DMS 273 treated with DMSO at 0.1 percent for 48 hours (cell line): ENCODE measurements around the gene CDK5RAP1.

Experiments used
- DNase-seq: peaks from one replicate; lab custom pipeline; 2025; lab: John Stamatoyannopoulos, UW

The CDK5RAP1 gene

DNA sequence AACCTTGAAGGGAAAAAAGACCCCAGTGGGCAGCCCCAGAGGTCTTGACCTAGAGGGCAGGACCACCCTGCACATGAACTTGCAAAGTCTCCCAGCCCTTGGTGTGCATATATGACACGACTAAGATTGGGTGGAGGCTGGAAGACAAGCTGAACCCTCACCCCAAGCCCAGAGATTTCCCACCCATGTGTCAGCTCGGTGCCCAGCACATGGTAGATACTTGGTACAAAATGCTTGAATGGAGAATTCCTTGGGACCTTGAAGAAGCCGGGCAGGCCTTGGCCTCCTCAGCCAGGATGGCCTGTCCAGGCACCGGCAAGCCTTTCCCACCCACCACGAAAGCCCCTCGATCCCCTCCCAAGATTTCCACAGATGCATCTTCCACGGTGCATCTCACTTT lies 67.7 kb downstream of the CDK5RAP1 start:
- DNase-seq: no peak

DNA sequence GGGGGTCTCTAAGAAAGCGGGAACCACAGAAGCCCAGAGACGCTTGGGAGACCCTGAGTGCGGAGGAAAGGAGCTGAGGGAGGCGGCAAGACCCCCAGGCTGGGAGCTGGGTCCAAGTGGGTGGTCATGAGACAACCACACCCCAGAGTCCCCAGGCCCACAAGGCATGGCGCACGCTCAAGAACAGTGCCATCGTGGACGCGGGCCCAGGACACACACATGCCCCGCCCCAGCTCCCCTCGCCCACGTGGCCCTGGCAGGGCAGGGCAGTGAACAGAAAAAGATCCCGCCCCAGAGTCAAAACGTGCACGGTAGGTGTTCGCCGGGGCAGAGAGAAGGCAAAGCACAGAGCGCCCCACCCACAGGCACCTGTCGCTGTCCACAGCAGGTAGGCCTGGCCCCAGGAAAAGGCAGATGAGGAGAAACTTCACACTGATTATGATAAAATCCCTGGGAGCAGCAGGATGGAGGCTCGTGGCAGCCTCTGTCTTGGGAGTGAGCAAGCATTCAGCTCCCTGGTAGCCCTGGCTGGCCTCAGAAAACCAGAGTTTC lies 68.3 kb downstream of the CDK5RAP1 start:
- DNase-seq: no peak

- no peak for DNase-seq
Observed at GRCh38 chr20:33328157-33329137, 72.9 kb downstream of the CDK5RAP1 start.

DNA sequence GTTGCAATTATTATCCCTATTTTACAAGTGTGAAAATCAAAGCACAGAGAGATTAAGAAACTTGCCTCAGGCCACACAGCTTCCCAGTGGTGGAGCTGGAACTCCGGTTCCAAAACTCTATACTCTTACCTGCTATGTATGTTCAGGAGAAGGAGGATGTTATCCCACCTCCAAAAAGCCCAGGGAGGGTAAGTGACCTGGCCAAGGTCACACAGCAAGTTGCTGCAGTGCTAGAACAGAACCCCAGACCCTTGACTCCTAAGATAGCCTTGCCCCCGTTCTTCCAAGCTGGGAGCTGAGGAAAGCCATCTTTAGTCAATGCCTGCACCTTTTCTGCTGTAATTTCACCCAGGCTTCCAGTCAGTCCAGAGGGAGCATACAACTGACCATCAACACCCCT lies 76.0 kb downstream of the CDK5RAP1 start:
- DNase-seq: no peak

- no peak for DNase-seq
Observed at GRCh38 chr20:33323236-33323635, 78.1 kb downstream of the CDK5RAP1 start.

GRCh38 chr20:33322456-33322855 lies 78.9 kb downstream of the CDK5RAP1 start:
- no peak for DNase-seq

DNA sequence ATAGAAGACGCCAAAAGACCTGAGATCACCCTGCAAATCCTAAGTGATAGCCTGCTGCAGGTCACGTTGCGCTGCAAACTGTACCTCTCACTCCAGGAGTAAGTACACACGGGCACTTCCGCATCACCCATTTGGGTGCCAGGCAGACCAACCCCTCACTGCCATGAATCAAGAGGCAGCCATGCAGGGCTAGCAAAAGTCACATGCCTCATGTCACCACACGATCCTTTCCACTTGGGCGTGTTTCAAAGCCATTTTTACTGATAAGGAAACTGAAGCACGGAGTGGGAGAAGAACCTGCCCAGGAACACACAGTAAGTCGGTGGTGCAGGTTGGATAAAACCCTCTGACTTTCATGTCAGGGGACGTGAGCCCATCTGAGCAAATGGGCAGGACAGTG lies 81.3 kb downstream of the CDK5RAP1 start:
- DNase-seq: no peak

DNA sequence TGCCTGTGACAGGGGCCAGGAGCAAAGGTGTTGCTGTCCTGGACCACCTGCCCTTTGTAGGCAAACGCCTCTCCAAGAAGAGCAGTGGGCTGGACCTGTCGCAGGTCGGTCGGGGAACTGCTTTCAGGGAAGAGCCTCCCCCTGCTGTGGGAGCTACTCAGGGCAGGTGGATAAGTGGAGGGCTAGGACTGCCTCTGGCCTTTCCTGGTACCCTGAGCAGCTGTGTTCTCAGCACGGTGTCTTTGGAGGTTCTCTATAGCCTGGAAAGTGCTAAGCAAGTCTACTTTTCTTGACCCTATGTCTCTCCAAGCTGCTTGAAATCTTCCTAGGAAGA lies 83.3 kb downstream of the CDK5RAP1 start:
- no peak for DNase-seq

DNA sequence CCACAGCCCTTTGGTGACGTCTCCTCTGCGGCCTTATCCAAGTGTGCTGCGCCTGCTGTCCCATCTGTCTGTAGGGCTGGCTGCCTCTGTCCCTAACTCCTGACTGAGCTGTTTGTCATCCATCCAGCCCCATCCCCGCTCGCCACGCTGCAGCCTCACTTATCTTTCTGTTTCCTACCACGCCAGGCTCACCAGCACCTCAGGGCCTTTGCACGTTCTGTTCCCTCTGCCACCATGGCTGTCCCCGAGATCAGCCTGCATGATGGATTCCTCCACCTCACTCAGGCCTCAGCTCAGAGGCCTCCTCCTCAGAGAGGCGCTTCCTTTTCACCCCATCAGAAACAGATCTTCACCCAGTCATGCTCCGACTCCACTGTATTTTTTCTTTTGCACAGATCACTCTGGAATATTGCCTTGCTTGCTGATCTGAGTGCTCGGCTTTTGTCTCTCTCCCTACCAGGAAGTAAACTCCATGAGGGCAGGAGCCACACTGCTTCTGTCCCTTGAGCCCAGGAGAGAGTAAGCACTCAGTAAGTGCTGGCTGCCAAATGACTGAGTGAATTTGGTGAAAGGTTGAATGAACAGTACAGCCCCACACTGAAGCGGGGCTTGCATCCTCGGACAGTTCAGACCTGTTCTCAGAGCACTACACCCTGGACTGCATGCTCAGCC lies 83.8 kb downstream of the CDK5RAP1 start:
- no peak for DNase-seq

- DNase-seq: no peak
Observed at GRCh38 chr20:33316958-33317357, 84.4 kb downstream of the CDK5RAP1 start.

DNA sequence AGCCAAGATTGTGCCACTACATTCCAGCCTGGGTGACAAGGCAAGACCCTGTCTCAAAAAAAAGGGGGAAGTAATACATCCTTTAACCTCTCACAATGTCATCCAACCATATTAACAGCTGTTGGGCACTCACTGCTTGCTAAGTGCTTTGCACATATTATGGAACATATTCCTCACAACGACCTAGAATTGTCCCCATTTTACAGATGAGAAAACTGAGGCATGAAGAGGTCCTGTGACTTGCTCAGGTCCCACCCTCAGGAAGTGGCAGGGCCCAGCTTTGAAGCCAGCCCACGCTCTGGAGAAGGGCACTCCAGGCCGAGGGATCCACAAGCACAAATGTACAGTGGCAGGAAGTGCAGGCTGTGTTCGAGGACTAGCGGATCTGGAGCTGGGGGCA lies 85.0 kb downstream of the CDK5RAP1 start:
- no peak for DNase-seq

GRCh38 chr20:33313686-33314314 lies 87.5 kb downstream of the CDK5RAP1 start:
- DNase-seq: no peak

- DNase-seq: no peak
Observed at GRCh38 chr20:33312583-33312982, 88.7 kb downstream of the CDK5RAP1 start.

- DNase-seq: no peak
Observed at GRCh38 chr20:33311996-33312395, 89.3 kb downstream of the CDK5RAP1 start.

DNA sequence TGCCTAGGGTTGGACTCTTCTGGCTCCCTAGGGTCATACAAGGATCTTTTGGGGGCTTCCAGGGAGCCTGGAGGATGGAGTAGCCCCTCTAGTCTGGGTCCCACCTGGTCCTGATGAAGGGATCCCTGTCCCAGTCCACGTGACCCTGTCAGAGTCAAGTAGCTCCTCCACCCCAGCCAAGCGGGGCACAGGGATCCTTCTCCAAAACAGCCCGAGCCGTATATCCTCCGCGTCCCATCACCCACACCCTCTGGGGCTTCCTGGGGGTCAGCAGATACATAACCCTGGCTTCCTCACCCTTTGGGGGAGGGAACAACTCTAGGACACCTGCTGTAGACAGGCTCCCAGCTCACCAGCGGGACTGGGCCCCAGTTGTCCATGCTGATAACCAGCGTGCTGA lies 90.3 kb downstream of the CDK5RAP1 start:
- no peak for DNase-seq

DNA sequence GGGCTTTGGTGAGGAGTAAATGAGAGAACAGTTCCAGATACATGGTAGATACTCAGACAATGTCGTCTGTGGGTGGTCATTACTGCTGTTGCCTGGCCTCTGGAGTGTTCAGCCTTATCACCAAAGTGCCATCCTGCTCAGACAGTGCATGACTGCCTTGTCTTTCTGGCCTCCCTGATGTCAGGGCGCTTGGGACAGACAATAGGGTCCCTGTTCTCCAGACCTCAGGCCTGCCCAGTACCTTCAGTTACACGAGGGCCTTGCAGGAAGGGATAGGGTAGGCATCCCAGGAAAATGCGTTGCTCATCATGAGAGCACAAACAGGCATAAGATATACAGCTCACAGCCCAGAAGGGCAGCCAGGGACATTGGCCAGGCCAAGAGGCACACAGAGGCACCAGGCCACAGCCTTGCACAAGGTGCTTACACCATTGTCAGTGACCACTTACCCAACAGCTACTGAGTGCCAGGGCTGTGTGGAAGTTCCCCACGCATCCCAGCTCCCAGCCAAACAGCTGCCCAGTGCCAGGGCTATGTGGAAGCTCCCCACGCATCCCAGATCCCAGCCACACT lies 90.9 kb downstream of the CDK5RAP1 start:
- no peak for DNase-seq

GRCh38 chr20:33309631-33310030 lies 91.7 kb downstream of the CDK5RAP1 start:
- DNase-seq: no peak
